Hepatocyte (in vitro differentiated cells): ENCODE measurements around the gene LSG1. TPM values are rescaled to one million over a fixed set of nuclear protein-coding genes. Genes with fewer than 3 reads are reported as not detected.

ENCODE experiments used
- DNase-seq: peaks from one replicate; pipeline ENCODE4 v3.0.0-alpha.2; 2016; ENCODE audit warnings: low spot score
- H2AFZ ChIP-seq: fragments of 200-600 bp; sonication (generic); 2 replicates; pipeline ENCODE4 v1.6.0; 2016; ENCODE audit warnings: antibody characterized with exemption, mild to moderate bottlenecking
- H3K27ac ChIP-seq: fragments of 200-600 bp; sonication (generic); 2 replicates; pipeline ENCODE4 v1.5.1; 2016; ENCODE audit warnings: mild to moderate bottlenecking
- H3K27me3 ChIP-seq: fragments of 200-600 bp; sonication (generic); 2 replicates; pipeline ENCODE4 v1.6.1; 2016
- H3K36me3 ChIP-seq: fragments of 200-600 bp; sonication (generic); replicated peaks from 2 replicates; pipeline ENCODE4 v1.5.1; 2016; ENCODE audit warnings: low read depth; ENCODE audit not compliant: insufficient read depth
- H3K4me1 ChIP-seq: fragments of 200-600 bp; sonication (generic); 2 replicates; pipeline ENCODE4 v1.5.1; 2016; ENCODE audit warnings: mild to moderate bottlenecking, moderate library complexity; ENCODE audit not compliant: insufficient read depth
- H3K4me2 ChIP-seq: fragments of 200-600 bp; sonication (generic); 2 replicates; pipeline ENCODE4 v1.6.0; 2016
- H3K4me3 ChIP-seq: fragments of 200-600 bp; sonication (generic); 2 replicates; pipeline ENCODE4 v1.5.1; 2016; ENCODE audit warnings: mild to moderate bottlenecking
- H3K79me2 ChIP-seq: fragments of 200-600 bp; sonication (generic); 2 replicates; pipeline ENCODE4 v1.6.0; 2017; ENCODE audit warnings: mild to moderate bottlenecking
- H3K9me2 ChIP-seq: fragments of 200-600 bp; sonication (generic); replicated peaks from 2 replicates; pipeline ENCODE4 v1.6.0; 2017; ENCODE audit warnings: mild to moderate bottlenecking; ENCODE audit not compliant: insufficient read depth
- H3K9me3 ChIP-seq: fragments of 200-600 bp; sonication (generic); 2 replicates; pipeline ENCODE4 v1.5.1; 2016; ENCODE audit warnings: low read depth, mild to moderate bottlenecking
- H4K20me1 ChIP-seq: fragments of 200-600 bp; sonication (generic); 2 replicates; pipeline ENCODE4 v1.6.0; 2016; ENCODE audit warnings: mild to moderate bottlenecking; ENCODE audit not compliant: insufficient read depth, poor library complexity, severe bottlenecking
- CTCF ChIP-seq: fragments of 200-600 bp; sonication (generic); IDR thresholded peaks from 2 replicates; pipeline ENCODE4 v1.5.1; 2016; ENCODE audit warnings: antibody characterized with exemption, mild to moderate bottlenecking; ENCODE audit not compliant: poor library complexity
- EZH2 ChIP-seq: fragments of 200-600 bp; sonication (generic); IDR thresholded peaks from 2 replicates; pipeline ENCODE4 v1.6.1; 2016; ENCODE audit warnings: antibody characterized with exemption, mild to moderate bottlenecking, borderline replicate concordance
- EZH2phosphoT487 ChIP-seq: fragments of 200-600 bp; sonication (generic); IDR thresholded peaks from one replicate; pipeline ENCODE4 v1.6.1; 2018; ENCODE audit warnings: antibody characterized with exemption, mild to moderate bottlenecking, low read depth, moderate library complexity; ENCODE audit not compliant: unreplicated experiment, severe bottlenecking
- WGBS: methylation state at CpG from one replicate; pipeline ENCODE4 v1.1.6; 2016; ENCODE audit warnings: low lambda C conversion rate; ENCODE audit errors: missing lambda C conversion rate; 5-methylcytosine and 5-hydroxymethylcytosine counted together
- polyA plus RNA-seq: library from polyadenylated mRNA; unstranded; fragments of >200 nt; fragmentation: Nextera tagmentation; extraction: Ambion mirVana; gene quantifications from 2 replicates; pipeline ENCODE4 v1.2.1, GENCODE V29; 2016
- small RNA-seq: library from RNA; depleted of rRNA; stranded (forward); fragments of <200 nt; gene quantifications from one replicate; pipeline ENCODE3, GENCODE V24; 2014
- total RNA-seq: library from RNA; depleted of rRNA; stranded (reverse); fragments of >200 nt; gene quantifications from 2 replicates; pipeline ENCODE4 v1.2.3, GENCODE V29; 2014

LSG1 gene
- total and polyA plus RNA-seq, 2 experiments from 2014 or later, result 27.0 to 29.5 TPM

GRCh38 chr3:194592798-194593752, 78.9 kb downstream of the LSG1 start:
- 82% methylated on average over 10 of the region's 10 CpGs for WGBS
- no peaks in the 10 kb centered on the region for H3K9me3 ChIP-seq

More at GRCh38 chr3:194592798-194593752, 78.9 kb downstream of the LSG1 start:
- Histone ChIP-seq H2AFZ (no peak overlapping the region), H3K4me2 (no peak overlapping the region), H3K9me2 (no peaks in the 10 kb centered on the region), H4K20me1 (no peaks in the 10 kb centered on the region), H3K4me1 (peaks cover 5% of the 10 kb centered on the region), H3K79me2 (no peaks in the 10 kb centered on the region), H3K36me3 (no peaks in the 10 kb centered on the region), H3K27me3 (no peaks in the 10 kb centered on the region), H3K27ac (peak overlapping the region; percentile 15), H3K4me3 (no peak overlapping the region)
- no peak for TF ChIP-seq EZH2
- TF ChIP-seq EZH2phosphoT487, result no peak
- TF ChIP-seq CTCF, result no peak
- peak; percentile 67 for DNase-seq

Small RNA genes lying within 50 kb of the gene (small RNA-seq; reads per million reads assigned to genes)
- not detected for gene AC046143.2

Other genes starting within 250 kb of the LSG1 start
- gene ATP13A3, start 185.2 kb downstream of the LSG1 start, total RNA-seq, result 107 and 131 TPM in 2 replicates
- 18.3 and 20.5 TPM in 2 replicates for gene ATP13A3, start 185.2 kb downstream of the LSG1 start, polyA plus RNA-seq
- gene TMEM44, start 38.8 kb downstream of the LSG1 start, total RNA-seq, result 6.5 and 6.6 TPM in 2 replicates
- gene TMEM44, start 38.8 kb downstream of the LSG1 start, polyA plus RNA-seq, result 9.1 and 11.9 TPM in 2 replicates
- 18.9 and 20.3 TPM in 2 replicates for gene FAM43A, start 13.7 kb upstream of the LSG1 start, total RNA-seq
- 24.9 and 29.7 TPM in 2 replicates for gene FAM43A, start 13.7 kb upstream of the LSG1 start, polyA plus RNA-seq